Right lobe of liver (tissue), 6 donors: ENCODE results near the gene FAM135A. TPM values are rescaled to one million over a fixed set of nuclear protein-coding genes. Genes with fewer than 3 reads are reported as not detected.

Experiments used
- ATAC-seq, 4 donors: fragments of 200-7000 bp; cut with Tn5 transposase; one replicate each; pipeline ENCODE4 v1.9.1; 2020; ENCODE audit warnings: mild to moderate bottlenecking in 4 of 4, moderate library complexity in 4 of 4
- DNase-seq, 3 donors: peaks; one replicate each; pipeline ENCODE4 v3.0.0-alpha.2; 2020
- H3K27ac ChIP-seq, 3 donors: fragments of 200-600 bp; one replicate each; pipeline ENCODE4 v1.8.0; 2022
- H3K27me3 ChIP-seq, 2 donors: fragments of 200-600 bp; one replicate each; pipeline ENCODE4 v1.8.0; 2022
- H3K36me3 ChIP-seq, 4 donors: fragments of 200-600 bp; sonication (generic) in 1 of 4; one replicate each; pipeline versions ENCODE4 v1.5.1 to v1.8.0; 2017 to 2022; ENCODE audit warnings: control low read depth in 1 of 4
- H3K4me1 ChIP-seq, 4 donors: fragments of 200-600 bp; sonication (generic) in 1 of 4; one replicate each; pipeline versions ENCODE4 v1.5.1 to v1.8.0; 2017 to 2022; ENCODE audit warnings: control low read depth in 1 of 4
- H3K4me3 ChIP-seq, 3 donors: fragments of 200-600 bp; one replicate each; pipeline ENCODE4 v1.8.0; 2022
- H3K9me3 ChIP-seq, 4 donors: fragments of 200-600 bp; sonication (generic) in 1 of 4; one replicate each; pipeline versions ENCODE4 v1.5.1 to v1.8.0; 2017 to 2022; ENCODE audit warnings: control low read depth in 1 of 4
- POLR2A ChIP-seq: fragments of 450-650 bp; IDR thresholded peaks from one replicate; pipeline ENCODE4 v1.6.1; 2017; ENCODE audit warnings: antibody characterized with exemption, mild to moderate bottlenecking
- WGBS: methylation state at CpG from one replicate; pipeline ENCODE4 v1.1.6; 2018; ENCODE audit warnings: low coverage, low lambda C conversion rate; ENCODE audit not compliant: insufficient coverage; ENCODE audit errors: missing lambda C conversion rate; 5-methylcytosine and 5-hydroxymethylcytosine counted together
- intact Hi-C, 2 donors: fragments of 100-400 bp; cut with DNase I; formaldehyde crosslinking; loops; one replicate each; pipeline versions ENCODE4 v1.11.2 to v1.14.1; 2022
- total RNA-seq, 6 experiments: library from RNA; depleted of rRNA in 2 of 6; stranded (reverse); fragments of >200 nt in 2 of 6; fragmentation: NEBNext Ultra II Directional in 3 of 6; extraction: Animal tissue kit (Norgen Biotek cat#: 25700) in 3 of 6; gene quantifications; one replicate each; pipeline versions ENCODE4 v1.1.0 to v1.2.4, GENCODE V29; 2016 to 2023
- TF ChIP-seq, protein P1 (sequence below), 4 donors: fragments of 200-600 bp in 3 of 4; fragments of 450-650 bp in 1 of 4; IDR thresholded peaks; one replicate each; pipeline versions ENCODE4 v1.5.1 to v1.8.0; 2016 to 2022; ENCODE audit warnings: antibody characterized with exemption in 4 of 4, mild to moderate bottlenecking in 2 of 4
- donor health status: DM: no; HTN: yes; CAD: no.
- donor health status: DM: no; HTN: no; CAD: no.
- donor health status: DM: no; HTN: no; CAD: no.
- donor health status: DM: no; HTN: yes; CAD: no.
- donor health status: DM: no; HTN: yes; CAD: no.

Gene FAM135A
- total RNA-seq, 6 experiments from 2014 or later, result 3.9 to 17.0 (median 8.0) TPM

DNA sequence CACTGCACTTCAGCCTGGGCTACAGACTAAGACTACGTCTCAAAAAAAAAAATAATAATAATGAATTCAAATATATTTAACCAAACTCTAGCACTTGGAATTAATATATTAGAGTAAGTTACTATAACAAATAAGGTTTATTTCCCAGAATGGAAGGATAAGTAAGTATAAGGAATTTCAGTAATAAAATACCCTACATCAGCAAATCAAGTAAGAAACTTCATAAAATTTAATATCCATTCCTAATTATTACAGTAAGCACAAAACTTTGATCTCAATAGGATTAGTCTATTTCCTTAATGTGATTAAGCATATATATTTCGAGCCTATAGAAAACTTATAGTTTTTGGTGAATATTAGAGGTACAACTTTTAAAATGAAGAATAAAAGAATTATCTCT is 116.7 kb downstream of the FAM135A start:
- H3K9me3 ChIP-seq, result no peaks in the 10 kb centered on the region
- H3K27me3 ChIP-seq, result no peaks in the 10 kb centered on the region
- H3K4me1 ChIP-seq, result peaks cover 0 to 6% (median 0%) of the 10 kb centered on the region in 4 donors
- no peak for TF ChIP-seq POLR2A
- TF ChIP-seq, protein P1, sequence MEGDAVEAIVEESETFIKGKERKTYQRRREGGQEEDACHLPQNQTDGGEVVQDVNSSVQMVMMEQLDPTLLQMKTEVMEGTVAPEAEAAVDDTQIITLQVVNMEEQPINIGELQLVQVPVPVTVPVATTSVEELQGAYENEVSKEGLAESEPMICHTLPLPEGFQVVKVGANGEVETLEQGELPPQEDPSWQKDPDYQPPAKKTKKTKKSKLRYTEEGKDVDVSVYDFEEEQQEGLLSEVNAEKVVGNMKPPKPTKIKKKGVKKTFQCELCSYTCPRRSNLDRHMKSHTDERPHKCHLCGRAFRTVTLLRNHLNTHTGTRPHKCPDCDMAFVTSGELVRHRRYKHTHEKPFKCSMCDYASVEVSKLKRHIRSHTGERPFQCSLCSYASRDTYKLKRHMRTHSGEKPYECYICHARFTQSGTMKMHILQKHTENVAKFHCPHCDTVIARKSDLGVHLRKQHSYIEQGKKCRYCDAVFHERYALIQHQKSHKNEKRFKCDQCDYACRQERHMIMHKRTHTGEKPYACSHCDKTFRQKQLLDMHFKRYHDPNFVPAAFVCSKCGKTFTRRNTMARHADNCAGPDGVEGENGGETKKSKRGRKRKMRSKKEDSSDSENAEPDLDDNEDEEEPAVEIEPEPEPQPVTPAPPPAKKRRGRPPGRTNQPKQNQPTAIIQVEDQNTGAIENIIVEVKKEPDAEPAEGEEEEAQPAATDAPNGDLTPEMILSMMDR (IDR thresholded peaks at IDR 0.05), result no peak
- H3K4me3 ChIP-seq, result no peak overlapping the region
- ATAC-seq (no peak), DNase-seq (no peak)
- no peaks in the 10 kb centered on the region for H3K36me3 ChIP-seq
- intact Hi-C loops, result no loop called here
- 98% methylated on average over 2 of the region's 2 CpGs for WGBS
- no peak overlapping the region for H3K27ac ChIP-seq

DNA sequence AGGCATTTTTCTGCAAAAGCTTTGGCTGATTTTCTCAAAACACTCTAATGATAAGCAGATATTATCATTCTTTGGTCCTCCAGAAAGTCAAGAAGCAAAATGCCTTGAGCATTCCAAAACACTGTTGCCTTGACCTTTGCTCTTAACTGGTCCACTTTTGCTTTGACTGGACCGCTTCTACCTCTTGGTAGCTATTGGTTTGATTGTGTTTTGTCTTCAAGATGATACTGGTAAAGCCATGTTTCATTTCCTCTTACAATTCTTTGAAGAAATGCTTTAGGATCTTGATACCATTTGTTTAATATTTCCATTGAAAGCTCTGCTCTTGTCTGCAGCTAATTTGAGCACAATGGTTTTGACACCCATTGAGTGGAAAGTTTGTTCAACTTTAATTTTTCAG is 117.8 kb downstream of the FAM135A start:
- 100% methylated on average over 1 of the region's 1 CpG for WGBS
- H3K36me3 ChIP-seq, result no peaks in the 10 kb centered on the region
- H3K27ac ChIP-seq, result no peak overlapping the region
- TF ChIP-seq, protein P1 (IDR thresholded peaks at IDR 0.05), result no peak
- TF ChIP-seq POLR2A, result no peak
- no peaks in the 10 kb centered on the region for H3K27me3 ChIP-seq
- DNase-seq (no peak), ATAC-seq (no peak)
- H3K9me3 ChIP-seq, result no peaks in the 10 kb centered on the region
- H3K4me1 ChIP-seq, result no peaks in the 10 kb centered on the region
- no peak overlapping the region for H3K4me3 ChIP-seq
- intact Hi-C loops, result no loop called here

DNA sequence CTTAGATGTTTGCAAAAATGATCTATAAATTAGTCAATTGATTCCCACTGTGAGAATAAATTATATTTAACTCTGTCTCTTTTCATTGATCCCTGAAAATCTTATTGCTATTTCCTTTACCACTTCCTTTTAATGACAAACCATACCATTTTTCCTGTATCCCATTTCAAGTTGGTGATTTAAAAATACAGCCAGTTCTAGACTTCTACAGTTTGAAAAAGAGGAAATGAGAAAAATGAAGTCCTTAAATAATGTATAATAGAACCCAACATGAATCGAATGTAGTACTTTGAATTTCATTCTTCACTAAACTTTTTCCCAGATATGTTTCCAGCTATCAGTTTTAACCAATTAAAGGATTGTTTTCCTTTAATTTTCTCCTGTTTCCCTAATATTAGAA is 124.0 kb downstream of the FAM135A start:
- no peaks in the 10 kb centered on the region for H3K9me3 ChIP-seq
- H3K4me3 ChIP-seq, result no peak overlapping the region
- TF ChIP-seq, protein P1 (IDR thresholded peaks at IDR 0.05), result no peak
- no peak for TF ChIP-seq POLR2A
- H3K36me3 ChIP-seq, result no peaks in the 10 kb centered on the region
- H3K27me3 ChIP-seq, result no peaks in the 10 kb centered on the region
- intact Hi-C loops, result no loop called here
- 76% methylated on average over 1 of the region's 1 CpG for WGBS
- DNase-seq, result no peak
- no peaks in the 10 kb centered on the region for H3K4me1 ChIP-seq
- no peak for ATAC-seq
- no peak overlapping the region for H3K27ac ChIP-seq

DNA sequence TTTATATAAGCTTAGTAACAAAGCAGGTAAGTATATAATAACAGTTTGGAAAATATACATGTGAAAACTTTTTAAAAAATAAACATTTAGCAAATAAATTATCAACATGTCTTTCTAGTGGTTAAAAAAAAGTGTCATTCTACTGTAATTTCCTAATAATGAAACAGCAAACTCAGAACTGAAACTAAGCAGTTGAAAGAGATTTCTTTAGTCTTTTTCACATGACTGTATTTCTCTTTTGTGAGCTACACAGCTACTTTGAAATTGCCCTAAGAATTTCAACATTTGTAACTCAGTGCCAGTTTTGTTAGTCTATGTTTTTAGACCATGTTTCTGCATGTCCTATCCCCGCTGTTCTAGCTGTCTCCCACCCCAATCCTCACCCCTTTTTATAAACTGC is 125.1 kb downstream of the FAM135A start:
- 79% methylated on average over 1 of the region's 1 CpG for WGBS
- ATAC-seq, result no peak
- H3K4me1 ChIP-seq, result no peaks in the 10 kb centered on the region

More for the DNA sequence above, 125.1 kb downstream of the FAM135A start:
- Histone ChIP-seq H3K36me3 (no peaks in the 10 kb centered on the region), H3K9me3 (no peaks in the 10 kb centered on the region), H3K27ac (no peak overlapping the region), H3K4me3 (no peak overlapping the region), H3K27me3 (no peaks in the 10 kb centered on the region)
- DNase-seq, result no peak
- intact Hi-C loops, result no loop called here
- TF ChIP-seq, protein P1 (IDR thresholded peaks at IDR 0.05), result no peak
- TF ChIP-seq POLR2A, result no peak
